ENCODE results near the gene TRIM5. TPM values are rescaled to one million over a fixed set of nuclear protein-coding genes. Genes with fewer than 3 reads are reported as not detected.

TRIM5 gene
- polyA plus RNA-seq, 4 donors: 35.3 to 52.4 (median 41.9) TPM

DNA sequence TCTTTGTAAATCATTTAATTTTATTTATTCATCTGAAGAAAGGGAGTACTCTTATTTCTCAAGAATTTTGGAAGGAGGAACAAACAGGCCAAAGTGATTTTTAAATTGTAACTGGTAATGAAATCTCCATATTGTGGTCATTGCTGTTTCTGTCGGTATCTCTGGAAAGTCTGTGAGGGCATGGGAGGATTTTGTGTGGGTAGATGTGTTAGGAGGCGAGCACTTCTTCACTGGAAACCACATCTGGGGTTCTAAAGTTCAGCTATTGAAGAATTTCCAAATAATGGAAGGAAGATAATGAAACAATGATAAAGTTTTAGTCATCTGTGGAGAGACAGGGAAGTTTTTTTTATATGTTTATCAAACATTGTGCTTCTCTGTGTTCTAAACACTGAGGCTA is 53.5 kb downstream of the TRIM5 start:
- DNase-seq (ENCODE audit: low read depth in 4 of 4, low spot score in 2 of 4): no peak

DNA sequence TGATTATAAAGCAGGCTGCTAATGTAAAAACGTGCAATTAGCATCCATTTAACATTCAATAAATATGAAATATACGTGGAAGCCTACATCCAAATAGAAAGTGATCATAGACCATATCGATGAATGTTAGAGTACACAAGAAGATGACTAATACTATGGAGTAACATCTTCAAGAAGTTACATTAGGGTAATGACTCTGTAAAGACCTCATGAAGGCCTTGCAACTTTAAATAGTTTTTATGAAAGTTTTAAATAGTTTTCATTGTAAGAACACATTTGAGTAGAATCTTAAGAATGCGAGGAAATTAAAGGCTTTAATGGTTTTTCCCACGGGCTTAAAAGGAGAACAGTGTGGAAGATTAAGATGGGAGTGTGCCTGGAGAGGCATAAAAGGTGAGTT is 58.7 kb downstream of the TRIM5 start:
- no peak for DNase-seq (ENCODE audit: low read depth in 4 of 4, low spot score in 2 of 4)

DNA sequence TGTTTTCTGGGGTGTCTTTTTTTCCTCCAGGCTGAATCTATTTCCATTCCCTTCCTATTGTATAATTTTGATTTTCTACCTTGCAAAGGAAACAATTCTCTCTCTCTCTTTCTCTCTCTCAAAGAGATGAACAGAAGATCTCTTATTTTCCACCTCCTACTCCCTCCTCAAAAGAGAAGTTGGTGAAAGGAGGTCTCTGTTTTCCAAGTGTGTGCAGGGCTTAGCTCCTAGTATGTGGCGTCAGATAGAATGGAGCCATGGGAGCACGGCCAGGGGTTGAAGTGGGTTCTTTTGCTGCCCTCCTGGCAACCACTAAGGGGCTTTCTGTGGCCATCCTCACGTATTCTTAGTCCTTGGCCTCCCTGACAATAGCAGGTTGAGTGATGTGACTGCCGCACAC is 59.6 kb downstream of the TRIM5 start:
- DNase-seq (ENCODE audit: low read depth in 4 of 4, low spot score in 2 of 4): no peak

DNA sequence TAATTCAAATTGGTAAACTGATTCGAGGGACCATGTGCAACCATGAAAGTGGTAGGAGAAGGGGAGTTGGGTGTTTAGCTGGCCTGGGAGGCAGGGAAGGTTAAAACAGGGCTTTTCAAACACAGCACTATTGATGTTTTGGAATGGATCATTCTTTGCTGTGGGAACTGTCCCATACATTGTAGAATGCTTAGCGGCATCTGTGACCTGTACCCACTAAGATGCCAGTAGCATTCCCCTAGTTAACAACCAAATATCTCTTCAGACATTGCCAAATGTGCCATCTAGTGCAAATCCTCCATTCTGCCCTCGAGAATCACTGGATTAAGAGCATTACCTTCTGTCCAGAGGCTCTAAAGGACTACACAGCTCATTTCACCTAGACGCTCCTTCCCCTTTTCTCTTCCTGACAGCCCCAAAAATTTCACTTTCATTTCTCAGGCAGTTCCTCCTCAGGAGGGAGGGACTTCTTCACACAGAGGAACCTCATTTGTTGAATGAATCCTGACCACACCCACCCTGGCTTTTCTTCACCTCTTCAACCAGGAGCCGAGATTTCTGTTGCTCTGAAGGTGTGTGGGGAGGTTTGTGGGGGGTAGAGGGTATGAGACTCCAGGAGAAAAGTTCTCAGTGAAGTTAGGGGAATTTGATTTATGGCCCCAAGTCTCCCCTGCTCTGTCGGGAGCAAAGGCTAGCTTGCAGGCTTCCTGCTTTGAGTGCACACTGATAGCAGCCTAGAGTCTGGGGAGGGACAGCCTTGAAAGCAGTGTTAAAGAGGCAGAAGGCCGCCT is 60.2 kb downstream of the TRIM5 start, which contains the start of gene TRIM34:
TSS of gene TRIM34 (plus strand) at position 513 of the 791 bp plus-strand sequence. CDS start 7,331 bp downstream, outside the sequence.
- DNase-seq (ENCODE audit: low read depth in 4 of 4, low spot score in 2 of 4): peak; percentile 30 to 48 (median 40)

DNA sequence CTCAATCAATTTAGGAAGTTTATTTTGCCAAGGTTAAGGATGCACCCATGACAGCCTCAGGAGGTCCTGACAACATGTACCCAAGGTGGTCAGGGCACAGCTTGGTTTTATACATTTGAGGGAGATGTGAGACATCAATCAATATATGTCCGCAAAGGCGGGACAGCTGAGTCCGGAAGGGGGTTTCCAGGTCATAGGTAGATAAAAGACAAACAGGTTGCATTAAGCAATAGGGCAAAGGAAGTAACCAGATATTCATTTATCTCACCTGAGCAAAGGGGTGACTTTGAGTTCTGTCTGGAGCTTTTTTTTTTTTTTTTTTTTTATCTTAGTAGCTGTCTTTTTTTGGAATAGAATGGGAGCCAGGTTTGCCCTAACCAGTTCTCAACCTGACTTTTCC is 62.1 kb downstream of the TRIM5 start:
- DNase-seq (ENCODE audit: low read depth in 4 of 4, low spot score in 2 of 4): no peak

DNA sequence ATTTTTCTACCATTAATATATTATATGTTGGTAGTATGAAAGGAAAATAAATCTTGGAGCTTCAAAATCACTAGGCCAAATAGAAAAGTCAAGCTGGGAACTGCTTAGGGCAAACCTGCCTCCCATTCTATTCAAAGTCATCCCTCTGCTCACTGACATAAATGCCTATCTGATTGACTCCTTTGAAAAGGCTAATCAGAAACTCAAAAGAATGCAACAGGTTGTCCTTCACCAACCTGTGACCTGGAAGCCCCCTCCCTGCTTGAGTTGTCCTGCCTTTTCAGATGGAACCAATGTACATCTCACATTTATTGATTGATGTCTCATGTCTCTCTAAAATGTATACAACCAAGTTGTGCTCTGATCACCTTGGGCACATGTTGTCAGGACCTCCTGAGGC is 63.3 kb downstream of the TRIM5 start:
- DNase-seq (ENCODE audit: low read depth in 4 of 4, low spot score in 2 of 4): no peak

DNA sequence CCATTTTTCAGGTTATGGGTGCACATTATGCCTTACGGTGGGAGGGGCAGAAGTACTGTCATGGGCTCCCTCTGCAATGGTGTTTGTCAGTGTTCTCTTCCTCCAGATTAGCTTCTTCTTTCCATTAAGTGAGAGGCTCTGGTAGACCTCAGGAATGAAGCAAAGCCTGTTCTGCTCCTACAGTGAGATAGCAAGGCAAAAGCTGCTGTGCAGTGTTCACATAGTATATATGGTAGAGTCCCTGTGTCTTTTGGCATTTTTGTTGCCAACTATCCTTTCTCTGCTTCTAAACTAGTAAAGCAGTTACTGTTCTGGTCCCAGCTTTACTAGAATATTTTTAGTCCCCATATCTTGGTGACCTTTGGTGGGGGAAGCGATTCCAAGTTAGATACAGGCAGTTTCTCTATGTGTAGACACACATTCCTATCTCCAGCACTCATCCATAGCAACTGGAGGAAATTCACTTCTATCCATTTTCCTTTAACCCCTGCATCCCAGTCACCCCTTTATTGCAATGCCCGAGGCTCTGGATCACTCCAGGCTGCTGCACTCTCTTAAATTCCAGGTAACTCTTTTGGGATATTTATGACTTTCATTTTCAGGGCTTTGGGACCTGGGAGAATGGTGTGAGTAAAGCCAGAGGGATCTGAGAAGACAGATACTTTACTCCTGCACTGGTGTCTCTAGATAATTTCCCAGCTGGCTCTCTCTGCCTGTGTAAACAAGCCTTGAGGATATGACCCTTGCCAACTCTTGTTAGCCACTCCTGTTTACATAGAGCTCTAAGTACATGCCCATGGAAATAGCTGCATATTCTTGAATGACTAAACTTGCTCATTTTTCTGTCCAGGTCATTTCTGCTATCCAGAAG is 64.0 kb downstream of the TRIM5 start:
- no peak for DNase-seq (ENCODE audit: low read depth in 4 of 4, low spot score in 2 of 4)

DNA sequence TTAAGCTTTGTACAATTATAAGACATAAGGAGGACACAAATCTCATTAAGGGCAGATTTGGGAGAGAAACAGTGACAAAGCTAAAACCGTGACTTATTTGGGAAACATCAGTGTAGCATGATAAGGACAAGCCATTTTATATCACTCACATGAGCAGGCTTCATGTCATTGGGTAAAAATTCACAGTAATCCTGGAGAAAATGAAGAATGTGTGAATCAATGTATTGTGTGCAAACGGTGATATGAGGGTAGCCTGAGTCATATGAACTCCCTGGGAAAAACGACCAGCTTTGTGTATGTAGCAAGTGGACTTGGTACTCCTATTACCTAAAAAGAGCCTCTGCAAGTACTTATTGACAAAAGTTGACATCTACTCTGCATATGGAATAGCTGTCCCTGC is 66.1 kb downstream of the TRIM5 start:
- DNase-seq (ENCODE audit: low read depth in 4 of 4, low spot score in 2 of 4): no peak

Other genes with a start within 250 kb of the TRIM5 start
- not detected for gene OR51I1, start 243.6 kb downstream of the TRIM5 start, polyA plus RNA-seq (ENCODE audit: insufficient read length in 4 of 4)
- under 1 TPM in 1 of 4 donors, not detected in 3; 0.04 TPM for gene OR51I2, start 235.8 kb downstream of the TRIM5 start, polyA plus RNA-seq (ENCODE audit: insufficient read length in 4 of 4)
- not detected for gene OR52D1, start 196.4 kb downstream of the TRIM5 start, polyA plus RNA-seq (ENCODE audit: insufficient read length in 4 of 4)
- not detected for gene UBQLN3, start 175.1 kb downstream of the TRIM5 start, polyA plus RNA-seq (ENCODE audit: insufficient read length in 4 of 4)
- gene UBQLNL, start 168.4 kb downstream of the TRIM5 start, polyA plus RNA-seq (ENCODE audit: insufficient read length in 4 of 4): 1 to 10 TPM in 1 of 4 donors, under 1 TPM in 3; 0.30 to 1.0 (median 0.71) TPM
- not detected for gene OR52H1, start 136.5 kb downstream of the TRIM5 start, polyA plus RNA-seq (ENCODE audit: insufficient read length in 4 of 4)
- gene OR52B6, start 104.2 kb downstream of the TRIM5 start, polyA plus RNA-seq (ENCODE audit: insufficient read length in 4 of 4): under 1 TPM in 2 of 4 donors, not detected in 2; 0.09 to 0.25 TPM
- 10 to 100 TPM; 11.8 to 65.1 (median 35.7) TPM for gene TRIM6, start 88.4 kb downstream of the TRIM5 start, polyA plus RNA-seq (ENCODE audit: insufficient read length in 4 of 4)
- gene TRIM34, start 60.1 kb downstream of the TRIM5 start, polyA plus RNA-seq (ENCODE audit: insufficient read length in 4 of 4): 10 to 100 TPM in 1 of 4 donors, 1 to 10 TPM in 3; 6.1 to 12.6 (median 9.3) TPM
- 10 to 100 TPM in 2 of 4 donors, 1 to 10 TPM in 2; 6.8 to 11.9 (median 10.3) TPM for gene TRIM22, start 4.7 kb upstream of the TRIM5 start, polyA plus RNA-seq (ENCODE audit: insufficient read length in 4 of 4)
- not detected for gene OR56B1, start 51.4 kb upstream of the TRIM5 start, polyA plus RNA-seq (ENCODE audit: insufficient read length in 4 of 4)
- not detected for gene OR52N4, start 69.2 kb upstream of the TRIM5 start, polyA plus RNA-seq (ENCODE audit: insufficient read length in 4 of 4)
- gene OR52N5, start 98.3 kb upstream of the TRIM5 start, polyA plus RNA-seq (ENCODE audit: insufficient read length in 4 of 4): not detected
- not detected for gene OR52N1, start 106.2 kb upstream of the TRIM5 start, polyA plus RNA-seq (ENCODE audit: insufficient read length in 4 of 4)
- not detected for gene OR52N2, start 123.8 kb upstream of the TRIM5 start, polyA plus RNA-seq (ENCODE audit: insufficient read length in 4 of 4)
- gene OR52E6, start 156.8 kb upstream of the TRIM5 start, polyA plus RNA-seq (ENCODE audit: insufficient read length in 4 of 4): not detected
- not detected for gene OR52E8, start 172.6 kb upstream of the TRIM5 start, polyA plus RNA-seq (ENCODE audit: insufficient read length in 4 of 4)
- under 1 TPM in 2 of 4 donors, not detected in 2; 0.06 to 0.07 TPM for gene OR52E4, start 195.6 kb upstream of the TRIM5 start, polyA plus RNA-seq (ENCODE audit: insufficient read length in 4 of 4)
- gene OR52E5, start 208.1 kb upstream of the TRIM5 start, polyA plus RNA-seq (ENCODE audit: insufficient read length in 4 of 4): not detected

All from left renal cortex interstitium (tissue), 4 donors.